ENCODE results near the gene RFNG. TPM values are rescaled to one million over a fixed set of nuclear protein-coding genes. Genes with fewer than 3 reads are reported as not detected.
A peak's percentile ranks its signal among the peaks of the same experiment; 100 is the strongest.

Gene RFNG
- total and polyA plus RNA-seq, 7 experiments from 2014 or later, result 4.2 to 45.5 (median 28.1) TPM

GRCh38 chr17:82065638-82066303 is 14.2 kb upstream of the RFNG start, which contains the start of gene DUS1L:
DUS1L (minus strand) TSS chr17:82065804; CDS start chr17:82065059, 745 bp downstream.
- intact Hi-C loops (cut with micrococcal nuclease), result loop anchor here (1.0 kb wide), 6 partner anchors 14 to 61 kb away; partner anchors contain the start of genes DCXR (in 1 of the 2), FASN (in 1 of the 2), GPS1 (in 1 of the 2) and LRRC45 (in 1 of the 2)
- peak within 1 kb of the TSS; percentile 66 for H3K4me3 ChIP-seq (ENCODE audit: low read length)
- POLR2A ChIA-PET, result interaction anchor here (0.6 to 3.9 kb wide), 13 partner anchors 13 to 382 kb away, joined by 3 to 54 read pairs (median 5); partner anchors contain the start of genes ARL16, CENPX, GPS1 and HGS

DNA sequence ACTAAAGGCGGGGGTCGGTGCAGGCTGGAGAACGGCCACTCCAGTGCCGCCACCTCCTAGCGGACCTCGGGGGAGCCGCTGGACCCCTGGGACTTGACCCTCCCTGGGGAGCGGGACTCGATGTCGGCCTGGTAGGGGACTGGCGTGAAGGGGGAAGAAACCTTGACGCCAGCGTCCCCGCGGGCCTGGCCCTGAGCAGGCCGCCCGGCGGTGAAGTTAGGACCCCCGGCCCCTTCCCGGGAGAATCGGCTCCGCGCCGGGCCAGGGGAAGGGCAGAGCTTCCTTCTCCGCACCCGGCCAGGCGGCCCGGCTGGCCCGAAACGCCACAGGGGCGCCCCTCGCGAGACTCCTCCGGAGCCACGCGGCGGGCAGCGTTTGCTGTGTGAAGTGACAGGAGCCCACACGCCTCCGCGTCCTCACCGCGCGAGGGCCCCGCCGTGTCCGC is 13.6 kb upstream of the RFNG start:
- CTCF ChIA-PET, result interaction anchor here (0.6 to 1.0 kb wide), 2 partner anchors 28 to 479 kb away, joined by 3 read pairs; partner anchors contain the start of gene DCXR
- H3K4me3 ChIP-seq (ENCODE audit: low read length), result peak overlapping the region; percentile 62

More at GRCh38 chr17:82065638-82066303, 14.2 kb upstream of the RFNG start, which contains the start of gene DUS1L:
- no peaks in the 10 kb centered on the region for H3K9me3 Mint-ChIP-seq
- H3K36me3 Mint-ChIP-seq, result no peaks in the 10 kb centered on the region
- CTCF ChIA-PET, result interaction anchor here (0.6 kb wide), 1 partner anchor 479 kb away, joined by 3 read pairs; no protein-coding TSS in a partner anchor
- ATAC-seq (peak; percentile 95), DNase-seq (peak; percentile 55 to 87 (median 71))
- peak within 1 kb of the TSS; percentile 86 to 95 (median 93) for H3K27ac Mint-ChIP-seq
- H3K4me1 Mint-ChIP-seq, result peaks cover 0 to 18% (median 10%) of the 10 kb centered on the region in 7 donors
- no peaks in the 10 kb centered on the region for H3K9me3 ChIP-seq (ENCODE audit: control insufficient read depth in 2 of 3, low read length in 3 of 3)
- H3K4me3 Mint-ChIP-seq, result peak within 1 kb of the TSS; percentile 73 to 91 (median 82)
- H3K27me3 Mint-ChIP-seq, result no peaks in the 10 kb centered on the region
- H3K36me3 ChIP-seq (ENCODE audit: control insufficient read depth in 2 of 3, insufficient read depth in 3 of 3, low read length in 3 of 3), result peaks cover 0 to 30% (median 4%) of the 10 kb centered on the region in 3 experiments
- H3K27ac ChIP-seq (ENCODE audit: low read depth, low read length), result peak within 1 kb of the TSS; percentile 86
- no peaks in the 10 kb centered on the region for H3K27me3 ChIP-seq (ENCODE audit: control insufficient read depth in 2 of 2, insufficient read depth in 2 of 2, low read length in 2 of 2)
- H3K4me1 ChIP-seq (ENCODE audit: control insufficient read depth in 2 of 2, insufficient read depth in 2 of 2, low read length in 2 of 2), result peaks cover 8 to 27% of the 10 kb centered on the region in 2 donors

GRCh38 chr17:82064433-82065192 is 13.0 kb upstream of the RFNG start:
- intact Hi-C loops (cut with micrococcal nuclease), result loop anchor here (1.0 kb wide), 6 partner anchors 13 to 62 kb away; partner anchors contain the start of genes DCXR (in 1 of the 2), FASN (in 1 of the 2), GPS1 (in 1 of the 2) and LRRC45 (in 1 of the 2)
- POLR2A ChIA-PET, result interaction anchor here (1.1 to 3.9 kb wide), 4 partner anchors 12 to 227 kb away, joined by 5 to 54 read pairs (median 6); partner anchors contain the start of genes CENPX, GPS1, LRRC45 and RFNG
- H3K36me3 Mint-ChIP-seq, result peaks cover 0 to 4% (median 0%) of the 10 kb centered on the region in 5 donors

More for the DNA sequence above, 13.6 kb upstream of the RFNG start:
- Histone ChIP-seq H3K9me3 (ENCODE audit: control insufficient read depth in 2 of 3, low read length in 3 of 3) (no peaks in the 10 kb centered on the region), H3K36me3 (ENCODE audit: control insufficient read depth in 2 of 3, insufficient read depth in 3 of 3, low read length in 3 of 3) (peaks cover 0 to 36% (median 4%) of the 10 kb centered on the region in 3 experiments), H3K27me3 (ENCODE audit: control insufficient read depth in 2 of 2, insufficient read depth in 2 of 2, low read length in 2 of 2) (no peaks in the 10 kb centered on the region), H3K27ac (ENCODE audit: low read depth, low read length) (peak overlapping the region; percentile 86), H3K4me1 (ENCODE audit: control insufficient read depth in 2 of 2, insufficient read depth in 2 of 2, low read length in 2 of 2) (peaks cover 8 to 27% of the 10 kb centered on the region in 2 donors)
- DNase-seq, result peak in 1 of 9 donors; percentile 9
- no peaks in the 10 kb centered on the region for H3K27me3 Mint-ChIP-seq
- ATAC-seq, result peak; percentile 65
- no peaks in the 10 kb centered on the region for H3K9me3 Mint-ChIP-seq
- peaks cover 0 to 1% (median 0%) of the 10 kb centered on the region in 5 donors for H3K36me3 Mint-ChIP-seq
- peaks cover 0 to 18% (median 10%) of the 10 kb centered on the region in 7 donors for H3K4me1 Mint-ChIP-seq
- H3K27ac Mint-ChIP-seq, result peak overlapping the region in 5 of 9 donors; percentile 41 to 82 (median 60)
- intact Hi-C loops (cut with micrococcal nuclease), result loop anchor here (1.0 kb wide), 6 partner anchors 14 to 61 kb away; partner anchors contain the start of genes DCXR (in 1 of the 2), FASN (in 1 of the 2), GPS1 (in 1 of the 2) and LRRC45 (in 1 of the 2)
- POLR2A ChIA-PET, result interaction anchor here (1.1 to 3.9 kb wide), 7 partner anchors 13 to 227 kb away, joined by 5 to 54 read pairs (median 5); partner anchors contain the start of genes CENPX, GPS1, LRRC45 and RFNG
- peak overlapping the region in 9 of 10 donors; percentile 25 to 81 (median 71) for H3K4me3 Mint-ChIP-seq

GRCh38 chr17:82063424-82064415 is 12.1 kb upstream of the RFNG start:
- H3K27ac Mint-ChIP-seq, result peak overlapping the region in 7 of 9 donors; percentile 21 to 76 (median 57)

More at GRCh38 chr17:82064433-82065192, 13.0 kb upstream of the RFNG start:
- H3K27me3 Mint-ChIP-seq, result no peaks in the 10 kb centered on the region
- Histone ChIP-seq H3K4me3 (ENCODE audit: low read length) (peak overlapping the region; percentile 62), H3K4me1 (ENCODE audit: control insufficient read depth in 2 of 2, insufficient read depth in 2 of 2, low read length in 2 of 2) (peaks cover 8 to 27% of the 10 kb centered on the region in 2 donors), H3K27me3 (ENCODE audit: control insufficient read depth in 2 of 2, insufficient read depth in 2 of 2, low read length in 2 of 2) (no peaks in the 10 kb centered on the region), H3K36me3 (ENCODE audit: control insufficient read depth in 2 of 3, insufficient read depth in 3 of 3, low read length in 3 of 3) (peaks cover 0 to 42% (median 6%) of the 10 kb centered on the region in 3 experiments), H3K27ac (ENCODE audit: low read depth, low read length) (peak overlapping the region; percentile 86), H3K9me3 (ENCODE audit: control insufficient read depth in 2 of 3, low read length in 3 of 3) (no peaks in the 10 kb centered on the region)
- H3K9me3 Mint-ChIP-seq, result no peaks in the 10 kb centered on the region
- peak overlapping the region; percentile 47 to 81 (median 70) for H3K4me3 Mint-ChIP-seq
- H3K27ac Mint-ChIP-seq, result peak overlapping the region in 7 of 9 donors; percentile 38 to 82 (median 62)
- CTCF ChIA-PET, result interaction anchor here (1.0 kb wide), 1 partner anchor 27 kb away, joined by 3 read pairs; the partner anchor contains the start of gene DCXR
- DNase-seq (peak in 1 of 9 donors; percentile 7), ATAC-seq (no peak)
- peaks cover 0 to 18% (median 10%) of the 10 kb centered on the region in 7 donors for H3K4me1 Mint-ChIP-seq

GRCh38 chr17:82062984-82063368 is 11.4 kb upstream of the RFNG start:
- ChIA-PET POLR2A (interaction anchor here (1.7 kb wide), 1 partner anchor 64 kb away, joined by 6 read pairs; no protein-coding TSS in a partner anchor), CTCF (no interaction called here)
- intact Hi-C loops (cut with micrococcal nuclease), result no loop called here
- no peak for DNase-seq
- Histone ChIP-seq H3K4me3 (ENCODE audit: low read length) (no peak overlapping the region), H3K27me3 (ENCODE audit: control insufficient read depth in 2 of 2, insufficient read depth in 2 of 2, low read length in 2 of 2) (no peaks in the 10 kb centered on the region), H3K4me1 (ENCODE audit: control insufficient read depth in 2 of 2, insufficient read depth in 2 of 2, low read length in 2 of 2) (peaks cover 8 to 27% of the 10 kb centered on the region in 2 donors), H3K27ac (ENCODE audit: low read depth, low read length) (no peak overlapping the region), H3K36me3 (ENCODE audit: control insufficient read depth in 2 of 3, insufficient read depth in 3 of 3, low read length in 3 of 3) (peaks cover 0 to 58% (median 7%) of the 10 kb centered on the region in 3 experiments), H3K9me3 (ENCODE audit: control insufficient read depth in 2 of 3, low read length in 3 of 3) (no peaks in the 10 kb centered on the region)
- Mint-ChIP-seq H3K27me3 (no peaks in the 10 kb centered on the region), H3K36me3 (peaks cover 0 to 5% (median 0%) of the 10 kb centered on the region in 5 donors), H3K9me3 (no peaks in the 10 kb centered on the region), H3K4me1 (peaks cover 0 to 18% (median 10%) of the 10 kb centered on the region in 7 donors), H3K4me3 (peak overlapping the region in 1 of 10 donors; percentile 44), H3K27ac (no peak overlapping the region)
- no peak for ATAC-seq

More at GRCh38 chr17:82063424-82064415, 12.1 kb upstream of the RFNG start:
- Histone ChIP-seq H3K4me1 (ENCODE audit: control insufficient read depth in 2 of 2, insufficient read depth in 2 of 2, low read length in 2 of 2) (peaks cover 8 to 27% of the 10 kb centered on the region in 2 donors), H3K27ac (ENCODE audit: low read depth, low read length) (peak overlapping the region; percentile 19), H3K36me3 (ENCODE audit: control insufficient read depth in 2 of 3, insufficient read depth in 3 of 3, low read length in 3 of 3) (peaks cover 0 to 51% (median 7%) of the 10 kb centered on the region in 3 experiments), H3K9me3 (ENCODE audit: control insufficient read depth in 2 of 3, low read length in 3 of 3) (no peaks in the 10 kb centered on the region), H3K4me3 (ENCODE audit: low read length) (no peak overlapping the region), H3K27me3 (ENCODE audit: control insufficient read depth in 2 of 2, insufficient read depth in 2 of 2, low read length in 2 of 2) (no peaks in the 10 kb centered on the region)
- intact Hi-C loops (cut with micrococcal nuclease), result no loop called here
- Mint-ChIP-seq H3K36me3 (peaks cover 0 to 4% (median 0%) of the 10 kb centered on the region in 5 donors), H3K4me3 (peak overlapping the region; percentile 47 to 81 (median 70)), H3K27me3 (no peaks in the 10 kb centered on the region), H3K9me3 (no peaks in the 10 kb centered on the region), H3K4me1 (peaks cover 0 to 18% (median 10%) of the 10 kb centered on the region in 7 donors)
- DNase-seq (peak in 1 of 9 donors; percentile 7), ATAC-seq (no peak)
- POLR2A ChIA-PET, result interaction anchor here (1.7 to 3.9 kb wide), 2 partner anchors 11 to 63 kb away, joined by 6 to 54 read pairs; partner anchors contain the start of genes GPS1 and RFNG
- CTCF ChIA-PET, result no interaction called here
